Measurements from ENCODE around the gene IGF1.

Gene IGF1

GRCh38 chr12:102481705-102482425 lies 1.5 kb upstream of the IGF1 start:
- TF ChIP-seq CTCF (IDR thresholded peaks at IDR 0.05; ENCODE audit: insufficient read depth, low read length, missing control alignments) = no peak
- CTCF ChIA-PET = interaction anchor here (1.1 to 4.5 kb wide), 10 partner anchors 9 to 546 kb away, joined by 3 to 44 read pairs (median 4); no protein-coding TSS in a partner anchor
- H3K4me3 ChIP-seq (ENCODE audit: low read depth, low read length) = no peak overlapping the region
- DNase-seq (ENCODE audit: low read depth, low spot score) = no peak
- POLR2A ChIA-PET = no interaction called here

- H3K4me3 ChIP-seq (ENCODE audit: low read depth, low read length) = no peak overlapping the region
- CTCF ChIA-PET = interaction anchor here (1.2 to 1.6 kb wide), 2 partner anchors 223 to 565 kb away, joined by 3 to 8 read pairs; no protein-coding TSS in a partner anchor
Observed at GRCh38 chr12:102479939-102480338, 424 bp downstream of the IGF1 start.

GRCh38 chr12:102479099-102479885 lies 1.1 kb downstream of the IGF1 start:
- CTCF ChIA-PET = interaction anchor here (0.9 to 1.6 kb wide), 6 partner anchors 8 to 565 kb away, joined by 3 to 8 read pairs (median 3); no protein-coding TSS in a partner anchor
- DNase-seq (ENCODE audit: low read depth, low spot score) = no peak
- TF ChIP-seq CTCF (IDR thresholded peaks at IDR 0.05; ENCODE audit: insufficient read depth, low read length, missing control alignments) = no peak
- no peak overlapping the region; the same call in 1 of the 2 replicates for H3K4me3 ChIP-seq (ENCODE audit: low read depth, low read length)
- POLR2A ChIA-PET = no interaction called here

More at GRCh38 chr12:102479939-102480338, 424 bp downstream of the IGF1 start:
- TF ChIP-seq CTCF (IDR thresholded peaks at IDR 0.05; ENCODE audit: insufficient read depth, low read length, missing control alignments) = no peak
- POLR2A ChIA-PET = no interaction called here
- no peak for DNase-seq (ENCODE audit: low read depth, low spot score)

- ChIA-PET CTCF (interaction anchor here (0.9 to 1.6 kb wide), 6 partner anchors 7 to 564 kb away, joined by 3 to 8 read pairs (median 3); no protein-coding TSS in a partner anchor), POLR2A (no interaction called here)
- no peak for TF ChIP-seq CTCF (IDR thresholded peaks at IDR 0.05; ENCODE audit: insufficient read depth, low read length, missing control alignments)
- no peak overlapping the region for H3K4me3 ChIP-seq (ENCODE audit: low read depth, low read length)
- no peak for DNase-seq (ENCODE audit: low read depth, low spot score)
Observed at GRCh38 chr12:102478405-102479098, 1.8 kb downstream of the IGF1 start.

- ChIA-PET POLR2A (no interaction called here), CTCF (no interaction called here)
- no peak overlapping the region for H3K4me3 ChIP-seq (ENCODE audit: low read depth, low read length)
- no peak for DNase-seq (ENCODE audit: low read depth, low spot score)
- no peak for TF ChIP-seq CTCF (IDR thresholded peaks at IDR 0.05; ENCODE audit: insufficient read depth, low read length, missing control alignments)
Observed at GRCh38 chr12:102475355-102475754, 5.0 kb downstream of the IGF1 start.
